ENCODE data around the gene SOX8.

Gene SOX8

GRCh38 chr16:1006781-1007180, 25.2 kb downstream of the SOX8 start:
- no peak for TF ChIP-seq CTCF (IDR thresholded peaks at IDR 0.05)
- Histone ChIP-seq H3K4me3 (no peak overlapping the region), H3K27ac (no peak overlapping the region)
- DNase-seq (ENCODE audit: low spot score): no peak

GRCh38 chr16:1007284-1007850, 25.8 kb downstream of the SOX8 start:
- Histone ChIP-seq H3K27ac (no peak overlapping the region), H3K4me3 (no peak overlapping the region)
- no peak for TF ChIP-seq CTCF (IDR thresholded peaks at IDR 0.05)
- no peak for DNase-seq (ENCODE audit: low spot score)

- H3K27ac ChIP-seq: no peak overlapping the region
- TF ChIP-seq CTCF (IDR thresholded peaks at IDR 0.05): no peak
Observed at GRCh38 chr16:1008085-1008484, 26.5 kb downstream of the SOX8 start.

GRCh38 chr16:1009358-1010150, 28.0 kb downstream of the SOX8 start:
- Histone ChIP-seq H3K4me3 (no peak overlapping the region), H3K27ac (no peak overlapping the region)
- DNase-seq (ENCODE audit: low spot score): no peak
- no peak for TF ChIP-seq CTCF (IDR thresholded peaks at IDR 0.05)

More at GRCh38 chr16:1008085-1008484, 26.5 kb downstream of the SOX8 start:
- no peak overlapping the region for H3K4me3 ChIP-seq
- DNase-seq (ENCODE audit: low spot score): no peak

- TF ChIP-seq CTCF (IDR thresholded peaks at IDR 0.05): no peak
- no peak for DNase-seq (ENCODE audit: low spot score)
- H3K27ac ChIP-seq: no peak overlapping the region
- H3K4me3 ChIP-seq: no peak overlapping the region
Observed at GRCh38 chr16:1010251-1010650, 28.7 kb downstream of the SOX8 start.

- DNase-seq (ENCODE audit: low spot score): no peak
- Histone ChIP-seq H3K4me3 (no peak overlapping the region), H3K27ac (no peak overlapping the region)
- TF ChIP-seq CTCF (IDR thresholded peaks at IDR 0.05): no peak
Observed at GRCh38 chr16:1010815-1011214, 29.2 kb downstream of the SOX8 start.
